Hippocampal formation (tissue), 2 donors: Measurements from ENCODE around the gene ACTG1.

ENCODE experiments used
- DNase-seq, 2 donors: peaks; one replicate each; lab custom pipeline; 2025; lab: John Stamatoyannopoulos, UW

Gene ACTG1

GRCh38 chr17:81517339-81518112, 4.9 kb upstream of the ACTG1 start:
- no peak for DNase-seq

DNA sequence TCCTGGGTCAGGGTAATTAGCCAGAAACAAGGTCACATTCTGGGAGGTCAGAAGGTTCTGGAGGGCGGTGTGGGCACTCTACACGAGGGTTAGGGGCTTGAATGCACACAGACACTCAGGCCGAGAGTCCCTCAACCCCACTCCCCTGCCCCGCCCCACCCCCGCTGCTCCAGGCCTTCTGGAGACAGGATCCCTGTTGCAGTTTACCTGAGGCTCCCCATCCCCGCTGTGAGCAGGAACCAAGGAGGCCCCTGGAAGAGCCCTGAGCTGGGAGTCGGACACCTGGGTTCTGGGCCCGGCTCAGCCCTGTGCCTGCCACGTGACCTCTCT, 4.4 kb upstream of the ACTG1 start:
- no peak for DNase-seq

- no peak for DNase-seq
These were observed 3.8 kb upstream of the ACTG1 start for GRCh38 chr17:81516439-81516838.

DNA sequence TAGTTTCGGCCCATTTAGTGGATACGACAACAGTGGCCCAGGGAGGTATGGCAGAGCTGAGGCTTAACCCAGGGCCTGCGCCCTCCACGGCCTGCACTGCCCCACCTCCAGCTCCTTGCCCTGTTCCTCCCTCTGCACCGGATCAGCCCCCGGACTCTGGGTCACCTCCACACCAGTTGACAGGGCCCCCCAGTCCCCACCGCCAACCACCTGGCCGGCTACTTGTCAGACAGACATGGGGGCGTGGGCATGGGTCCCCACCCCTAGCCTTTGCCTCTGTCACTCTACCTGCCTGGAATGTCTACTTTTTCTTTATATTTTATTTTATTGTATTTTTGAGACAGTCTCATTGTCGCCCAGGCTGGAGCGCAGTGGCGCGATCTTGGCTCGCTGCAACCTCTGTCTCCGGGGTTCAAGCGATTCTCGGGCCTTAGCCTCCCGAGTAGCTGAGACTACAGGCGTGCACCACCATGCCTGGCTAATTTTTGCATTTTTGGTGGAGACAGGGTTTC, 3.0 kb upstream of the ACTG1 start:
- no peak for DNase-seq

GRCh38 chr17:81514739-81515529, 2.3 kb upstream of the ACTG1 start:
- peak in 1 of 2 donors; percentile 32 for DNase-seq

- no peak for DNase-seq
These were observed 1.8 kb upstream of the ACTG1 start for GRCh38 chr17:81514489-81514738.

- peak in 1 of 2 donors; percentile 52 for DNase-seq
These were observed 1.3 kb upstream of the ACTG1 start for GRCh38 chr17:81513753-81514488.

DNA sequence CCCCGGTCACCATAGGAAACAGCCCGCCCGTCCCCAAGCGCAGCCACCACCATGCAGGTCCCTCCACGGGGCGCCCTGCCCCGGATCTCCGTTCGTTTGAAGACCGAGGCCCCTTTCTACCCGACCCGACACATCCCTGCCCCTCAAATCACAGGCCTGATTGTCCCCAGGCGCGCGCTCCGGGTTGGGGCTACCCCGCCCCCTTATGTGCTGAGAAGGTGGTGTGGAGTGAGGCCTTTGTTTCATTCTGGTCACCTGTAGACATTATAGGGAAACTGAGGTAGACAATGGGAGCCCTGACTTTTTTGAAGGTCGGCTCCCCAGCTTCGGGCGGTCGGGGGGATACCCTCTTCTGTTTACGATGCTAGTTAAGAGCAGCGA, 763 bp upstream of the ACTG1 start:
- DNase-seq, result peak; percentile 45 to 52

GRCh38 chr17:81511804-81512561, 616 bp downstream of the ACTG1 start:
- no peak for DNase-seq

DNA sequence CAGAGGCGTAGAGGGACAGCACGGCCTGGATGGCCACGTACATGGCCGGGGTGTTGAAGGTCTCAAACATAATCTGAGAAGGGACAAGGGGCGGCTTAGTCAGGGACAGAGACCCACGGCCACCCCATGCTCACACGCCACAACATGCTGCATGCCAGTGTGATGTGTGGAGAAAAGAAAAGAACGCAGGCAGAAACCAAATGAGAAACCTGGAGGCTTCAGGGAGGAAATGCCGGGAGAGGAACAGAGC, 1.1 kb downstream of the ACTG1 start:
- no peak for DNase-seq

DNA sequence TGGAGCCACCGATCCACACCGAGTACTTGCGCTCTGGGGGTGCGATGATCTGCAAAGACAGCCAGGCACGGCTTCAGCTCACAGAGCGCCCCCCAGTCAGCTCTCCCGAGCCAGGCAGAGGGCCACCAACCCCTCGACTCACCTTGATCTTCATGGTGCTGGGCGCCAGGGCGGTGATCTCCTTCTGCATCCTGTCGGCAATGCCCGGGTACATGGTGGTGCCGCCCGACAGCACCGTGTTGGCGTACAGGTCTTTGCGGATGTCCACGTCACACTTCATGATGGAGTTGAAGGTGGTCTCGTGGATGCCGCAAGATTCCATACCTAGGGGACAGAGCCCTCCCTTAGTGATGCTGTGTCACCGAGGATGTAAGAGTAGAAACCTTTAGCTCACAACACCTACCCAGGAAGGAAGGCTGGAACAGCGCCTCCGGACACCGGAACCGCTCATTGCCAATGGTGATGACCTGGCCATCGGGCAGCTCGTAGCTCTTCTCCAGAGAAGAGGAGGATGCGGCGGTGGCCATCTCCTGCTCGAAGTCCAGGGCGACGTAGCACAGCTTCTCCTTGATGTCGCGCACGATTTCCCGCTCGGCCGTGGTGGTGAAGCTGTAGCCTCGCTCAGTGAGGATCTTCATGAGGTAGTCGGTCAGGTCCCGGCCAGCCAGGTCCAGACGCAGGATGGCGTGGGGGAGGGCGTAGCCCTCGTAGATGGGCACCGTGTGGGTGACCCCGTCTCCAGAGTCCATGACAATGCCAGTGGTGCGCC, 1.6 kb downstream of the ACTG1 start:
- no peak for DNase-seq

- no peak for DNase-seq
These were observed 2.4 kb downstream of the ACTG1 start for GRCh38 chr17:81509972-81510784.

DNA sequence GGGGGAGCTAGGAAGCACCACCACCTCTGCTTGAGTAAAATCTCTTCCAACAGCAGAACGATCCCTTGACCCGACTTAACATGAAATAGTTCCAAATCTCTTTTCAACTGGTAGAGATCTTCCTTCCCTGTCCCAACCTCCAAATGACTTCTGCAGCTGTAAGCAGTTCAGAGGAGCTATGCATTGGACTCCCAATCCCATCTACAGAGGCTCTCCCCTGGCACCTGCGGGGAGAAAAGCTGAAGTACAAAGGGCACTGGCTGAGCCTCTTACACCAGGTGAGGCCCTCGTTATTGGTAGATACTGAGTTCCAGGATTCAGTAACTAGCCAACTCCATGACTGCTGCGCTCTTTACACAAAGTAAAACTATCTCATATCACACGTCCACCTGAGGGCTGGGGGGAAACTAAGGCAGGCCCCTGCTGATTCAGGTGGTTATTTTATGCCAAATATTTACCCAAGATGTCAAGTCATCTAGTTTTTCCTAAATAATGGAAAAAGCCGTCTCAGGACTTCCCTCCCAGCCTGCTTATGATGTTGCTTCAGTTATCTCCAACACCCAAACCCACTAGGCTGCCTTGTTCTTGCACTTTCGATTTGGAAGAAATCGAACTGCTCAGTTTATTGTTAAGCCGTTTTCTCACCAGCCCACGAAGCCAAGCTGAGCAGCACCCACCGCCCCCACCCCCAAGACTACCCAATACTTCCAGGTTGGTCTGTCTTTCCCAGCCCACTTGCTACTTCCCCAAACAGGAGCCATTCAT, 3.2 kb downstream of the ACTG1 start:
- DNase-seq, result no peak

DNA sequence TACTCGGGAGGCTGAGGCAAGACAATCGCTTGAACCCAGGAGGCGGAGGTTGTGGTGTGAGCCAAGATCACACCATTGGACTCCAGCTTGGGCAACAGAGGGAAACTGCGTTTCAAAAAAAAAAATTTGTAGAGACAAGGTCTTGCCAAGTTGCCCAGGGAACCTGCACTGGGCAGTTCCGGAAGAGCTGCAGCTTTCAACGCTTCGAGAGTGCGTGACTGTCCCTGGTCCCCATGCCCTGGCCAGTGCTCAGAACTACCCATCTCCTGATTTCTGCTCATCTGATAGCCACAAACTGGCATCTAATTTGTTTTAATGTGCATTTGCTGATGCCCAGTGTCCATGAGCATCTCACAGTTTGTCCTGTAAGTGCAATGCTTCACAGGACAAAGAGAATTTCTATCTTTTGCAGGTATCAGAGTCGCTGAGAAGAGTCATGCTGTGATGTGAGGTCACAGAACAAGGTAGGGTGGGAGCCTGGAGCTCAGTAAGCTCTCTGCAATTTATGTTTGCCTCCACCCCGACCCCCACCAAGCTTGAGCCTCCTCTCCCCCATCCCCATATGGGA, 3.9 kb downstream of the ACTG1 start:
- no peak for DNase-seq

DNA sequence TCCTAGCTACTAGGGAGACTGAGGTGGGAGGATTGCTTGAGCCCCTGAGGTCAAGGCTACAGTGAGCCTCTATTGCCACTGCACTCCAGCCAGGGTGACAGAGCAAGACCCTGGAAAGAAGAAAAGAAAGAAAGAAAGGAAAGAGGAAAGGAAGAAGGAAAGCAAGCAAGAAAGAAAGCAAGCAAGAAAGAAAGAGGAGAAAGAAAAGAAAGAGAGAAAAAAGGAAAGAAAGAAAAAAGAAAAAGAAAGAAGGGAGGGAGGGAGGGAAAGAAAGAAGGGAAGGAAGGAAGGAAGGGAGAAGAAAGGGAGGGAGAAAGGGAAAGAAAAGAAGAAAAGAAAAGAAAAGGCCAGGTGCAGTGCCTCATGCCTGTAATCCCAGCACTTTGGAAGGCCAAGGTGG, 9.0 kb downstream of the ACTG1 start:
- no peak for DNase-seq

DNA sequence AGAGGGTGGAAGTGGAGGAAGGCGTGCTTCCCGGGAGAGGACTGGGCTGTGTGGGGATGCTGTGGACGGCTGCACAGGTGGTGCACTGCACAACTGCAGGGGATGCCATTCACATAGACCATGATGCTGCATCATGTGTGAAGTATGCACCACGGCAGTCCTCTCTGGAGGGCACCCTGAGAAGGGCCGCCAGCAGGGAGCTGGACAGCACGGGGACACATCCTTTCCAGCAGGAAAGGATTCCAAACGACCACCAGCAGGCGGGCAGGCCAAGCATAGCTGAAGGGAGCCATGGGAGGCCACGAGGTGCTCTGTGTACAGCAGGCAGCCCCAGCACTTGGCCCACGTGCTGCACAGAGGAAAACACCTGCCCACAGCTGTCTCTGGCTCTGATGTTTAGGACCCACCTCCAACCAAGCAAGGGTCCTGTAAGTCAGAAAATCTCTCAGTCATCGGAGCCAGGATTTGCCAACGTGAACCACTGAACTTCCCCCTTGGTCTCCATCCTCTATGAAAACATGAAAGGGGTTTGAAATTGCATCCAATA, 10.1 kb downstream of the ACTG1 start:
- no peak for DNase-seq

DNA sequence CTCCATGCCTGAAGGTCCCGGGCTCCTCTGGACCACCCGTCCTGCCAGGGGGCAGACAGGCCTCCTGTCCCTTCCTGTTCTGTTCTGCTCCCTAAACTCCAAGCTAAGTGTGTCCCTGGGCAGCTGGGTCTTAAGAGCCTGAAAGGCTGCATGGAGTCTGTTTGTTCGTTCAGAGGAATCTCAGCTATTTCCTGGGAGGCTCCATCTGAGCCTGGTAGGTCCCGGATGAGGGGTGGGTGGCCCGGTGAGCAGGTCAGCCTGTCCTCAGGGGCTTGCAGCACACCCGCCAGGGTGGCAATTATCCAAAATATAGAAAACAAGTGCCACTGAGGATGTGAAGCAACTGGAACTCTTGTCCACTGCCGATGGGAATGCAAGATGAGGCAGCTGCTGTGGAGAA, 12.6 kb downstream of the ACTG1 start:
- DNase-seq, result no peak

- DNase-seq, result no peak
These were observed 13.0 kb downstream of the ACTG1 start for GRCh38 chr17:81499601-81499970.

- no peak for DNase-seq
These were observed 13.5 kb downstream of the ACTG1 start for GRCh38 chr17:81498953-81499600.
